Smooth muscle cell of the pulmonary artery (primary cell): ENCODE measurements around the gene CADPS. TPM values are rescaled to one million over a fixed set of nuclear protein-coding genes. Genes with fewer than 3 reads are reported as not detected.

ENCODE experiments used
- total RNA-seq: library from RNA; depleted of rRNA; stranded (reverse); fragments of >200 nt; gene quantifications from 2 replicates; pipeline ENCODE4 v1.2.3, GENCODE V29; 2014

CADPS gene
- total RNA-seq = 0.17 and 3.3 TPM in 2 replicates

DNA sequence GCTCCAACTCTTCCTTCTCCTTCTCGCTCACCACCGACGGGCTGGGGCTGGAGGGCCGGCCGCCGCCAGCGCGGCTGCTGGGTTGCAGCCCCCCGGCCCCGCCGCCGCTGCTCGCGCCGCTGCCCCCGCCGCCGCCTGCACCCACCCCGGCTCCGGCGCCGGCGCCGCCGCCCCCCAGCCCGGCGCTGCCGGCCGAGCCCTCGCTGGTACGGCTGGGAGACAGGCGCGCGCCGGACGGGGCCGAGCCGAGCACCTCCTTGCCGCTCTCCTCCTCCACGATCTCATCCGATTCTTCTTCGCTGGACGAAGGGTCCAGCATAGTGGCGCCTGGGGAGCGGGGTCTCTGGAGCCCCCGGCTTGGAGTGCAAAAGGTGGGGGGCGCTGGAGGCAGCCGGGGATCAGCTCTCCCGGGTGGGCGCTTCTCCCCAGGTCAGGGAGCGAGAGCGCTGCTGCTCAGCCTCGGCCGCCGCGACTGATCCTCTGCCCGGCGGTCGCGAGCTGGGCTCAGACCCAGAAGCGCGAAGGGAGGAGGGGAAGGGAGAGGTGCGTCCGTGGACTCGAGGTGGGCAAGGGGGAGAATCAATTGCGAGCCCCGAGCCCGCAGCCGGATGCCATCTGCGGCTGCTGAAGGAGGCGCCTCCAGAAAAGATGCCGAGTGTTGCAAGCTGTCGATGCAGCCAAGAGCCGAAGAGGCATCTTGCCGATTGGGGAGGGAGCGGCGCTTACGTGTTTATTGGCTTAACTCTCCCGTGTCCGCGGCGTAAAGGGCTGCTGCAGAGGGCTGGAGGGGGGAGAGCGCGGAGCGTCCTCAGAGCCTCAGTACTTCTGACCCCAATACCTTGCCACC lies at the start of gene CADPS:
TSS of gene CADPS (minus strand) at position 706 of the 847 bp plus-strand sequence. CDS start at position 319, 387 bp downstream.

DNA sequence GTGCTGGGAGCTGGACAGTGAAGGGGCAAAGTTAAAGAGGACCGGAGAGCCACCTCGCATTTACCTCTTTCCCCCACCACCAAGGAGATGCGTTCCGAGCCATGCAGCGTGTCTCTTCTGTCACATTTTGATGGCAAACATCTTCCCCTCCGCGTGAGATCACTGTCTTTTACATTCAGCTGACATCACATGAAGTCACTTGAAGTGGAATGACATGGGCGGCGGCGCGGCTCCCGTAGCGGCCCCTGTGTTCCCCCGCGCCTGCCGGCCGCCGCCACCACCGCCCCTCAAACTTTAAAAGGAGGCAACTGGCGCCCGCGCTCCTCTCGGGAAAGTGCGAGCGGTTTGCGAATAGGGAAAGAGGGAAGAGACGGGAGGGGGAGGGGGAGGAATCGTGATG lies 502.0 kb downstream of the CADPS start, which contains the start of gene FEZF2:
TSS of gene FEZF2 (minus strand) at position 336 of the 400 bp plus-strand sequence. CDS start 682 bp downstream, outside the sequence.

